GM18526 (cell line): ENCODE results near the gene TAPBPL.
A peak's percentile ranks its signal among the peaks of the same experiment; 100 is the strongest.

ENCODE experiments used
- POLR2A ChIP-seq: IDR thresholded peaks from 3 replicates; pipeline ENCODE4 v1.6.1; 2011; ENCODE audit not compliant: insufficient read length; ENCODE audit errors: extremely low read depth

Gene TAPBPL

DNA sequence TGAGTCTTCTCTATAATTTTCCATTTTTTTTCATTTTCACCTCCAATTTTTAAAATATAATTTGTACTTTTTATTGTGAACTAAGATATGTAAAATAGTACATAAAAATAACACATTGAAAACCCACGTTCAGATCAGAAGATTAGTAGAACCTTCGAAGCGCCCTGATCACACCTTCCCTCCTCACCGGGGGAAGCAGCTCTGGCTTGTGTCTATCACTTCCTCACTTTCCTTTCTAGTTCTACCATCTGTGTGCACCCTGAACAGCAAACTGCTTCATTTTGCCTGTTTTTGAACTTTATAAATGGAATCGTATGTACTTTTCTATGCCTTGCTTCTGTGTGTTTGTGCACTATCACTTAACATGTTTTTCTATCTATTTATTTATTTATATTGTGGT is 18.9 kb upstream of the TAPBPL start:
- TF ChIP-seq POLR2A = no peak

DNA sequence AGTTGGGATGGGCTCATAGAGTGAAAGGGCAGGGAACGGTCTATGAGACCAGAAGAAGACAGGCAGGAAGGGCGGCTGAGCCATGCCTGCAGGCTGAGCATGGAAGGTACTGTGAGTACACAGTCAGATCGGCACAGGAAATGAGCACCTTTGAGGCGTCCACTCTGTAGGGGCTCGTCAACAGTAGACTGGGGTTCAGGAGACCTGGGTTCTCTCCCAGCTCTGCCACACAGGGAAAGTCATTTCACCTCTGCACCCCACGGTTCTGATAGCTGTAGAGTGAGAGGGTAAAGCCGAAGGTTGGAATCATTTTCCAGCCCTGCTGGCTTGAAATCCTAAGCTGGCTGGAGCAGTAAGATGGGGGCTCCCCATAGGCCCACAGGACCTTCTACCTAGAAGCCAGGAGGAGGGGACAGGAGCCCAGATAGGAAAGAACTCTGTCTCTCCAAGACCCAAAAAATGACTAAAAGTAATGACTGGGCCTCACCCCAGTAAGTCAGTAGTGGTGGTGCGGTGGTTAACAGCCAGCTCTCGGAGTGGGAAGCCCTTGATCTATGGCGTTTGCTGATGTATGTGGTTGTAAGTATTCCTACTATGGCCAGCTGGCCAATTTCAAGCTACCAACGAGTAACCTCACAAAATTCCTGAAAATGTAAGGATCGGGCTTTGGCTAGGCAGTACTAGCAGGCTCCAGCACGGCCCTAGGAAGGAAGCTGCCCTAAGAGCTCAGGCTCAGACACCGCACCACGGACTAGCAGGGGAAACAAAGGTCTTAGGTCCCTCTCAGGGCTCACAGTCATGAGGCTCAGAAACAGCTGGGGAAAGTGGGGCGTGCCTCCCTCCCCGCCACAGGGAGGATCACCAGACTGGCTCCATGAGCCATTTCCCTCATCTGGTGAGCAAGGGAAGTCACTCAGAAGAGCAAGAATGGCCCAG is 17.4 kb upstream of the TAPBPL start:
- TF ChIP-seq POLR2A = no peak

DNA sequence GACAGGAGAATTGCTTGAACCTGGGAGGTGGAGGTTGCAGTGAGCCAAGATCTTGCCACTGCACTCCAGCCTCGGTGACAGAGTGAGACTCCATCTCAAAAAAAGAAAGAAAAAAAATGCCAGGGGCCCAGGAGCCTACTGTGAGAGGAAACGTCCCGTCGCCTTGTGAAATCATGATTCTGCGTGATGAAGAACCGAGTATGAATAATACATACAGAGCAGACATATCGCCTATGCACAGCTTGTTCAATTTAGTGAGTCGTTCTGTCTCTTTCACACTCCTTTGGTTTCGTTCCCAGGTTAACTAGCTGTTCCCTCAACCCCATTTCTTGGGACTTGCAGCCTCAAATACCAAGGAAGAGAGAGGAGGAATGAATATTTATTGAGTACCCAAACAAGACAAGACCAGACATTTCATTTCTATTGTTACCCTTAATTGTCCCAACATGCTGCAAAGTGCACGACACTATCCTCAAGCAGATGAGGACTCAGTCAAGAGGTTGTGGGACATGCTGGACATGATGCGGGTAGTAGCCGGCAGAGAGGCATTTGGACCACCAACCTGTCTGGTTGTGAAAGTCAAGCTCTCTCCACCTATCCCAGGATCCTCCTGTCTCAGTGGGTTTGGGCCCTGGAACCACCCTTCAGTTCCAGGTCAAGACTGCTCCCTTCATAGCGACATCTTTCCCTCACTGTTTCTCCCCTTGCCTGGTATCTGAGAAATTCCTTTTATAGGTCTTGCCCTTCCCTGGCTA is 15.7 kb upstream of the TAPBPL start:
- TF ChIP-seq POLR2A = no peak

DNA sequence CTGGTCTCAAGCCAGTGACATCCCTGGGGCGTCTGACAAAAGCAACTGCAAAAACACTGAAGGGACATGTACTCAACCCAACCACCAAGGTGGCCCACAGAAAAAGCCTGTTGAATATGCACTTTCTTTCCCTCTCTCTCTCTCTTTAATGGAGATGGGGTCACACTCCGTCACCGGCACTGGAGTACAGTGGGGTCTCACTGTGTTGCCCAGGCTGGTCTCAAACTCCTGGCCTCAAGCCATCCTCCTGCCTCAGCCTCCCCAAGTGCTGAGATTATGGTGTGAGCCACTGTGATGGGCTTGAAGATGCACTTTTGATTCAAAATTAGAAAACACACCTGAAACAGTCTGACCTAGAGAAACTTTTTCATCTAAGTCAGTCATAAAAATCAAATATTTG is 14.3 kb upstream of the TAPBPL start:
- TF ChIP-seq POLR2A = no peak

DNA sequence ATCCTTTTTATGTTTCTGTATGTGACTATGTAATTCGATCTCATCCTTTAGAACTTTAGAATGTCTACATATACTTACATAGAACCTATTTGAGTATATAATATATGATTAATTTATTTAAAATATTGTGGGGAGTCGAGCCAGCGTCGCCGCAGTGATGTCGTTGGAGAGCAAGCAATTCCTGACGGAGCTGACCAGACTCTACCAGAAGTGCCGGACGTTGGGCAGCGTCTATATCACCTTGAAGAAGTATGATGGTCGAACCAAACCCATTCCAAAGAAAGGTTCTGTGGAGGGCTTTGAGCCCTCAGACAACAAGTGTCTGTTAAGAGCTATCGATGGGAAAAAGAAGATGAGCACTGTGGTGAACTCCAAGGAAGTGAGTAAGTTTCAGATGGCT is 13.5 kb upstream of the TAPBPL start:
- no peak for TF ChIP-seq POLR2A

DNA sequence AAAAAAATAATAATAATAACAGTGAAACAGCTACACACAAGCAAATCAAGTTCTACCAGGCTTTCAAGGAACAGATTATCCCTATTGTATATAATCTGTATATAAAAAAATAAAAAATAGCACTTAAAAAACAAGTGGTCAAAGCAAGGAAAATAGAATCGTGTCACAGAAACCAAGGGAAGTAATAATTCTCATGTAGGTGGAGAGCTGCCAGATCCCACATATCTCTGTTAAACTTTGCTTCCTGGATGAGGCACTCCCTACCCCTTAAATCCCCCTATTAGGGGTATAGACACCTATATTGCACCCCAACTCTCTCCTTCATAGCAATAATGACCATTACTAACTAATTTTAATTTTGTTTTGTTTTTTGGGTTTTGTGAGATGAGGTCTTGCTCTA is 11.5 kb upstream of the TAPBPL start:
- no peak for TF ChIP-seq POLR2A

DNA sequence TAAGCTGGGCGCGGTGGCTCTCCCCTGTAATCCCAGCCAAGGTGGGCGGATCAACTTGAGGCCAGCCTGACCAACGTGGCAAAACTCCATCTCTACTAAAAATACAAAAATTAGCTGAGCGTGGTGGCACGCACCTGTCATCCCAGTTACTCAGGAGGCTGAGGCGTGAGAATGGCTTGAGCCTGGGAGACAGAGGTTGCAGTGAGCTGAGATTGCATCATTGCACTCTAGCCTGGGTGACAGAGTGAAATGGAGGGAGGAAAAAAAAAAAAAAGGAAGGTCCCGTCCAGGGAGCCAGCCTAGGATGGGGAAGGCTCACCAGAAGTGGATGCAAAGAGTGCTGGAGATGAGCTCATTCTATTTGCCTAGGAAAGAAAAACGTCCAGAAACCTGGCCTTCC is 9.0 kb upstream of the TAPBPL start:
- TF ChIP-seq POLR2A = no peak

DNA sequence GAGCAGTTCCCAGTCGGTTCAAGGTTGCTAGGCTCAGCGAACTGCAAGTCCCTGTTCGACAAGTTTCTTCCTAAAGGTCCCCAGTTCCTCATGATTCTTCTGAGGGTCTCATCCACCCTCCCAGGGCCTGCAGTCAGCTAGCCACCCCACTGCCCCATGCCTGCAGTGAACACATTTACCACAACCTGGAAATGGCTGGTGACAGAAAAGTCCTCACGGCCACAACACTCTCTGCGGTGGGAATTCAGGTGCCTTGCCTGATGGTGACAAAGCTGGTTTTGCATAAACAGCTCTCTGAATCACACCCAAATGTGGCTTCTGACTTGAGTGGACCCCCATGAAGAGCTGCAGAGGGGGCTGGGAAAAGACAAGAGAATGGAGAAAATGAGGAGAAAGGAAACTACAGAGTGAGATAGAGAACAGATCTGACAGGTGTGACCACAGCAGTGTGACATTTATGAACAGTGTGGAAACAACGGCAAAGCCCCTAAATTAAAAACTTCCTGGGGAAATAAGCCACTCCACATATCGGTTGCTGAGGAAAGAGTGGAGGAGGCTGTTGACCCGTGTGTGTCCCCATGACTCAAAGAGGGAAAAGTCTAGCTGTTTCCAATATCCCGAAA is 8.4 kb upstream of the TAPBPL start:
- TF ChIP-seq POLR2A = peak; percentile 25

DNA sequence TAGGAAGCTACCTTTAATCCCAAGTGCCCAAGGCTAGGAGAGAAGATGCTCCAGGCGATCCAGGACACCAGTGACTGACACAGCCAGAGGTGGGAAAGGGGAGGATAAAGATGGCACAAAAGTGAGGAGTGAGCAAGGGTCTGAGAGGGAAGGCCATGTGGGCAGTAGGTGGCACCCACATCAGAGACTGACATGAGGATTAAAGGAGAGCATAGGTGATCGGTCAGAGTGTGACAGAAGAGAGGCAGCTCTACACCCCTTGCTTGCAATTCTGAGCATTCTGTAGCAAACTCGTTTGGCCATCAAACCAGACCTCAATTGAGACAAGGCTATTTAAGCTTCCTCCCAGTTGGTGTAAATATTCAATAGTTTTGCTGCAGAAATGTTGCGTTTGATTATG is 7.8 kb upstream of the TAPBPL start:
- TF ChIP-seq POLR2A = no peak

DNA sequence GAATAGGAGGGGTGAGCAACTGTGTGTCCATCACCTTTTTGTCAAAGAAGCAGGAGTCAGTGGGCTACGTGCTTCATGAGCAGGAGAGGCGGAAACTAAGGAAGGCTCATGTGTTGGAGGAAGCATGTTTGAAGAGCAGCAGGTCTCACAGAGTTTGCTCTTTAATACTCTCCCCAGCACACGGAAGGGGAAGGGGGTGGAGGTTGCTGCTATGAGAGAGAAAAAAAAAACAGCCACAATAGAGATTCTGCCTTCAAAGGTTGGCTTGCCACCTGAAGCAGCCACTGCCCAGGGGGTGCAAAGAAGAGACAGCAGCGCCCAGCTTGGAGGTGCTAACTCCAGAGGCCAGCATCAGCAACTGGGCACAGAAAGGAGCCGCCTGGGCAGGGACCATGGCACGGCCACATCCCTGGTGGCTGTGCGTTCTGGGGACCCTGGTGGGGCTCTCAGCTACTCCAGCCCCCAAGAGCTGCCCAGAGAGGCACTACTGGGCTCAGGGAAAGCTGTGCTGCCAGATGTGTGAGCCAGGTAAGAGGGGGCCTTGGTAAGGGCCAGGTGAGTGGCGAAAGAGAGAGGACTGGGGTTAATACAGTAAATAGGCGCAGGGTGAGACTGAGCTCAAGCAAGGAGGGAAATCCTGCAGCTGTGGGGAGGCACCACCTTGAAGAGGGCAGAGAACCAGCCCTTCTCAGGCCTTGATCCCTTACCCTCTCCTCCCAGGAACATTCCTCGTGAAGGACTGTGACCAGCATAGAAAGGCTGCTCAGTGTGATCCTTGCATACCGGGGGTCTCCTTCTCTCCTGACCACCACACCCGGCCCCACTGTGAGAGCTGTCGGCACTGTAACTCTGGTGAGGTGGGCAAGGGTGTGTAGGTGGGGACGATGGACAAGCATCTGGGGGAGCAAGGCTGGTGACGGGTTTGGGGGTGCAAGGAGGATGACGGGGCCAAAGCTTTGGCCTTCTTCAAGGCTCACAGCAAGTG is 6.8 kb upstream of the TAPBPL start, which contains the start of gene CD27:
CD27 (plus strand) TSS at position 252 of the 985 bp plus-strand sequence; CDS start at position 393, 141 bp downstream.
- peak; percentile 50 for TF ChIP-seq POLR2A

DNA sequence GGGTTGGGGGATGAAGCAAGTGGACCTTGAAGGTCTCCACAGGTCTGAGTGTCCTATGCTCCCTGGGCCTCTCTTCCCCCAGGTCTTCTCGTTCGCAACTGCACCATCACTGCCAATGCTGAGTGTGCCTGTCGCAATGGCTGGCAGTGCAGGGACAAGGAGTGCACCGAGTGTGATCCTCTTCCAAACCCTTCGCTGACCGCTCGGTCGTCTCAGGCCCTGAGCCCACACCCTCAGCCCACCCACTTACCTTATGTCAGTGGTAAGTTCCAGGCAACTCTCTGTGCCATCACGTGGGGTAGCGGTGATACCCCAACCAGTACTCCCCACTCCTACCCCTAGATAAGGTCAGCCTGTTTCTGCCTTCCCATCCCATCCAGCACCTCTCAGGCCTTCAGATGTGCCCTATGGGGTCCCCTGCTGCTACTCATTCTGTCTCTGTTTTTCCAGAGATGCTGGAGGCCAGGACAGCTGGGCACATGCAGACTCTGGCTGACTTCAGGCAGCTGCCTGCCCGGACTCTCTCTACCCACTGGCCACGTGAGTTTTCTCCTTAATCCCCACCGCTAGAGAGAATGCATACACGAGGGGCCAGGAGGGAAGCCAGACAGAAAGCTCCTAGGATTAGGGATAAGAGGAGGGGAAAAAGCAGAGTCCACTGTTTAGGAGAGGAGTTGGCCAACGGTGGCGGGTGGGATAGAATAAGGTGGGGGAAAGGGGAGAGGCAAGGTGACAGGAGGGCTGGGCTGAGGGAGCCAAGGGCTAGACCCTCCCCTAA is 1.6 kb upstream of the TAPBPL start:
- TF ChIP-seq POLR2A = no peak

DNA sequence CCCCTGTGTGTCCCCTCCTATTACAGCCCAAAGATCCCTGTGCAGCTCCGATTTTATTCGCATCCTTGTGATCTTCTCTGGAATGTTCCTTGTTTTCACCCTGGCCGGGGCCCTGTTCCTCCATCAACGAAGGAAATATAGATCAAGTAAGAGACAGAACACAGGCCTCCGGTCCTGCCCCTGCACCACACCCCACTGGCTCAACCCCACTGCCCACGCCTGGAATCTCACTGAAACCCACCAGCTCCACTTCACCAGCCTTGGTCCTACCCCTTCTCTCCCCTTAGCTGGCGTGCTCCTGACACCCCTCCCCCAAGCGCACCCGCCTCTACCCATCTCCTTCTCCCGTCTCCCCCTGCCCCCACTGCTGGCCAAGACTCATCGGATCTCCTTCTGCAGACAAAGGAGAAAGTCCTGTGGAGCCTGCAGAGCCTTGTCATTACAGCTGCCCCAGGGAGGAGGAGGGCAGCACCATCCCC is 934 bp upstream of the TAPBPL start:
- TF ChIP-seq POLR2A = no peak

DNA sequence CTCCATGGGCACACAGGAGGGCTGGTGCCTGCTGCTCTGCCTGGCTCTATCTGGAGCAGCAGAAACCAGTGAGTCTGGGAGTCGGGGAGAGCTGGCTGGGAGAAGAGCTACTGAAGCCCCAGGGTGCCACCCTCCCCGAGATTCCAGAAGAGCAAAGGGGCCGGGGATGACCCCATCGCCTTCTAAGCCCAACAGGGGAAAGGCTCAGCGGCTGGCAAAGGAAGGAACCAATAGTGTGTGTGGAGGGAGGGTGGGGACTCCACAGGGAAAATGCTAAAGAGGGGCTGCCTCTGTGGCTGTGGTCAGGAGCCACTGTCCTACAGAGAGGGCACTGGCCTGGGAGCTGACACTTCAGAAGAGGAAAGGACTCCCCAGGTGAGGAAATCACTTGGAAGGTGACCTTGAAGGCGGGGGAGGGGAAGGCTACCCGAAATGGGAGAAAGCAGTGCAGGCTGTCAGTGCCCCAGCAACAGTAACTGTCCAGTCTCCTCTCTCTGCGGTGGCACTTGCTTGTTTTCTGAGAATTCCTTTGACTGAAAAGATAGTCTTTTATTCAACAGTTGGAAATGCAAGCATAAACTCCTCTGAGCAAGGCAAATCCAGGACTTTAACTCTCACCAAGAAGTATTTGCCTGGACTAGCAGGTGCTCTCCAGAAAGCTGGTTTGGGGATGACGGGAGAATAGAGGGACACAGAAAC is 552 bp downstream of the TAPBPL start:
- no peak for TF ChIP-seq POLR2A
